HG02943 (cell line): ENCODE results near the gene FGD6.
"Not testable (repeated sequence)": the region's sequence is repeated elsewhere in the genome, so short reads cannot be mapped to it uniquely, and the experiment has no call there.

Experiments
- ATAC-seq: cut with Tn5 transposase; IDR thresholded peaks from one replicate; pipeline ENCODE4 v1.9.1; 2021; ENCODE audit warnings: mild to moderate bottlenecking, low read depth, moderate library complexity; ENCODE audit not compliant: unreplicated experiment

The FGD6 gene

GRCh38 chr12:95100264-95101190 is 116.7 kb downstream of the FGD6 start:
- ATAC-seq: no peak

DNA sequence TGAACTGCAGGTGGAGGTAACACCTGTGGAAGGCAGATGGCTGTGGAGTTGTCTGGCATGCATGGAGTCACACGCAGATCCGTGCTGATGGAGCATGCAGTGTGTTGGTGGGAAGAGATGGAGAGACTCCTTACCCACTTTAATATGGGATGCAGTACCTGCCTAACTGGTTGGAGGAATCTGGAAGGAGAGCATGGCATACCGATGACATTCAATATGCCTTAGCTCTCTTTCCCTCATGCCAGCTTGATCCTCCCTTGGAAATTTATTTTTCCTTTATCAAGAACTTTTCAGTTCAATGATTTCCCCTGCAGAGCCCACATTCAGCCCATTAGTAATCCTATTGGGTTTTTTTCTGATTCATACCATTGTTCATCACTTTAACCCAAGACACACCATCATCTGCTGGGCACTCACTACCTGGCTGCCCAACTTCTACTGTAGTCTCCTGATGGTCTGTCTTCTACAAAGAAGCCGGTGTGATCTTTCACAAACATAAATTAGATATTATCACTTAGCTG is 117.9 kb downstream of the FGD6 start:
- no peak for ATAC-seq

DNA sequence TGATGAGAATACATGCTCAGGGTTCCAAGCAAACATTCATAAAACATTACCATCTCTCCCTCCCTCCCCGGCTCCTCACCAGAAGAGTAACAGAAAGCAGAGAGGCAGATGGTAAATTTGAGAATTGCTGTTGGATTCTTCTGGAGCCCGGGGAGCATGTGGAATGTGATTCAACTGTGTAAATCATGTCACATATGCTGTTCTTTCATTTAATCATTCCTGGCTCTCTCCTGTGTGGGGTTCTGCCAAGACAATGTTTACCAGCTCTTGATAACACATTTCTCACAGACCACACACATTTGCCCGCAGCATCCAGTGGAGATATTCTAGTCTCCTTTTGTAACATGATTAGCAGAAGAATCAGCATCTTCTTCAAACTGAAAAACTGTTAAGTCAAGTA is 120.4 kb downstream of the FGD6 start:
- no peak for ATAC-seq

DNA sequence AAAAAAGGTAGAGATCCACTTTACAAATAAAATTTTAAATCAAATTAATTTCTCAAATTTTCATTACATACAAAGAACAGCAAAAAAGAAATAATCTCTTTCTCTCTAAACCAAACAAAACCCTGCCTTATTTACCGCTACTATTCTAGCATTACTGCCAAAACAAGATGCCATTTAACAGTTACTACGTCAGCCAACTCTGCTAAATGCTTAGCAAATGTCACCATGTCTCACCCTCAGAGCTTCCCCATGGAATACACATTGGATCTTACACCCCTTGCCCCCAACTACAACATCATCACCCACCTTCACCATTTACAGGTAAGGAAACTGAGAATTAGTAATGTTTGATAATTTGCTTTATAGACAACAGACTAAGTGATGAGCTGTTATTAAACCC is 120.9 kb downstream of the FGD6 start:
- ATAC-seq: no peak

GRCh38 chr12:95095866-95096265 is 121.4 kb downstream of the FGD6 start:
- ATAC-seq: not testable (repeated sequence)

DNA sequence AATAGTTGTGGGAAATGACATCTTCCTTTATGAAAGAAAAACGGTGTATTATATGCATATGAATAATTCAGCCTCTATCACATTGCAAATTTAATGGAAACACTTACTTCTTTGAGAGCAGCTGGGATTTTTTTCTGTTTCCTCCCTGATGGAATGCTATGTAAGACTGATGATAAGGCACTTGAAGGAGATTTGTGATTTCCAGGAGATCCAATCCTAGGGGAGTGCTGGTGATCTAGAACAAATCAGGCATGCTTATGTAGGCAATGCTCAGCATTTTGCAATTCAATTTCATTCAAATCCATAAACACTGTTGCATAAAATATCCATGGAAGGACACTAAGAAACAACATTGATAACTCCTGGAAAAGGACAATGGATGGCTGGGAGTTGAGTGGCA is 127.8 kb downstream of the FGD6 start:
- ATAC-seq: no peak

- no peak for ATAC-seq
Measured at GRCh38 chr12:95088379-95088778, 128.9 kb downstream of the FGD6 start.

DNA sequence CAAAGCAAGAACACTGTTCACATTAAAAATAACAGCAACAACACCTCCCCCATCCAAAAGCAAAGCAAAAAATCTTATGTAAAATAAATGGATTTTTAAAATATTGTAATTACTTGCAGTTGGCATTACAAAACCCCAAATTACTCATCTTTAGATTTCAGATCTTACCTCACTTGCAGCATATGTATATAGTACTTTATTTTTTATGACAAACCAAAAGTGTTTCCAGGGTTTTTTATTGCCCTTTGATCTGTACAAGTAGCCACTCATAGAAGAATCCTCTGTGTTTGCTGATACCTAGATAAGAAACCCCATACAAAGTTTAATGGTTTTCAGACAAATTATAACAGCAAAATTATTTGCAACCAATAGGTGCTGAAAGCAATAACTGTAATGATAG is 131.7 kb downstream of the FGD6 start:
- no peak for ATAC-seq

GRCh38 chr12:95083938-95084337 is 133.3 kb downstream of the FGD6 start:
- no peak for ATAC-seq

DNA sequence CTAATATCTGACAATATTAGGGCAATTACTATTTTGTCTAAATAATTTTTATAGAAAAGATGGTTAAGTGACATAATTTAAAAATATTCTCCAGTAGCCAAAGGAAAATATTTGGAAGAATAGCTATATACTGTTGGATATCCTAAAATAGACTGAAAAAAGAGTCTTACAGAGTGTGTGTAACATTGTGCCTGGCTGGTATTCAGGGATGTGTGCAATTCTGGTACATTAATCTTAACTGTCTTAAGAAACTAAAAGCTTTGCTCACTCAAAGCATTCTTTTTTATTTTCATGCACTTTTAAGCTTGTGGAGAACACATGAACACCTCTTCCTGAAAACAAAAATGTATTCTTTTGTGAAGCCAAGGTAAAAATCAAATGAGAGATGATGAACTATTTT is 133.8 kb downstream of the FGD6 start:
- no peak for ATAC-seq

- ATAC-seq: no peak
Measured at GRCh38 chr12:95077341-95077740, 139.9 kb downstream of the FGD6 start.

GRCh38 chr12:95074766-95075165 is 142.5 kb downstream of the FGD6 start:
- ATAC-seq: no peak

- ATAC-seq: no peak
Measured at GRCh38 chr12:95073698-95074520, 143.4 kb downstream of the FGD6 start.

DNA sequence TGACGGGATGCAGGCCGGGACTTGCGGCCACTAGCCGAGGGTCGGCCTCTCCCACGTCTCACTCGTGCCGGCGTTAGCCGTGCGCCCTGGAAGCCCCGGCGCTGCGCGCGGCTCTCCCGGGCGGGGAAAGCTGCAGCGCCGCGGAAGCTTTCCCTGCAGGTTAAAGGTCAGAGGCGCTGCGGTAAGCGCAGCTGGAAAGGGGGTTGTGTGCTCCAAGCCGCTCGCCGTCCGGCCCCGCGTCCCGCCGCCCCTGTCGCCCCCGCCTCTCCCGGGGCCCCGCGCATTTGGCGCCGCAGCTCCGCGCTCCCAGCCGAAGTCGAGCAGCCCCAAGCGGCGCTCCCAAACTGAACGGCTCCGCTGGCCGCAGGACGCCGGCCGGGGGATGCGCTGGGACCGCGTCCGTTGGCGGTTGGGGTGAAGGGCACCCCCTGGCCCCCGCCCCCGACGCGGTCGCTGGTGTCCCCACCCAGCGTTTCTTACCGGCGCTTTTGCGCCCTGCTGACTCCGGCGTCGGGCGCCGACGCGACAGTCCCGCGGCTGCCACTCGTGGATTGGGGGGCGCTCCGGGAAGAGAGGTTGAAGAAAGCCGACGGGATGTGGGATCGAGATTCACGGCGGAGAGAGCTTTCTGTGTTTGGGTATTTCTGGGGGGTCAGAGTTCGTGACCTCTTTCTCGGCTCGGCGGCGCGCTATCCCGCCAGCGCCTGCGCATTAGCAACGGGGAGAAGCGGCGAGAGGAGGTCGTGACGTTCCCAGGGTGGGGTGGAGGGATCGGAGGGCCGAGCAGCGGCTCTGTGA is 144.2 kb downstream of the FGD6 start, which contains the start of gene NR2C1:
Gene NR2C1, minus strand, starts transcription at position 719 of the 798 bp plus-strand sequence. CDS start 6,234 bp downstream, outside the sequence.
- peak; percentile 95 for ATAC-seq

- ATAC-seq: no peak
Measured at GRCh38 chr12:95070378-95070777, 146.9 kb downstream of the FGD6 start.

DNA sequence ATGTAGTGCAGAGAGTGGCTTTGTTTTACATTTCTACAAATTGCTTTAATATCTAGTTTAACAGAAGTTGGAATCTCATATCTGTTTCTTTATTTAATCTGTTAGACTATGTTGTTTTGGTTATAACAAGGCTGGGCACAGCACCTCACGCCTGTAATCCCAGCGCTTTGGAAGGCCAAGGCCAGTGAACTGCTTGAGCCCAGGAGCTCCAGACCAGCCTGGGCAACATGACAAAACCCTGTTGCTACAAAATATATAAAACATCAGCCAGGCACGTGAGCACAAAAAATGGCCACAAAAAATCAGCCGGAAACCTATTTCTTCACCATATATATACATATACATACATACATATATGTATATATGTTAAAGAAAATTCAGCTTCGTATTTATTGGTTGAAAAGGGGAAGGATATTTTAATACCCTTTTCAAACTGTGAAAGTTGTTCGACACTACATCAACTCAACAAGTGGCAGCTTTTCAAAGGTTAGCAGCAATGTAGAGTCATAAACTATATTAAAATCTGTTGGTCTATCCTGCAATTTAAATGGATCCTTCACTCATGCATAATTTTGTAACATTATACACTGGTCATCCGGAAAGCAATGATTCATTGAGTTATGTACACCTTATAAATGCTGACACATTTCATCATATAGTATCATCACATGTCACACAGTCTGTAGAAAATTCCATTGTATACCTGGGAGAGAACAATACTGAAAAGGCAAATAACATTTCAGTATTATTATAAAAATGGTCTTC is 151.0 kb downstream of the FGD6 start:
- ATAC-seq: no peak

- no peak for ATAC-seq
Measured at GRCh38 chr12:95060951-95061350, 156.3 kb downstream of the FGD6 start.

- no peak for ATAC-seq
Measured at GRCh38 chr12:95059984-95060383, 157.3 kb downstream of the FGD6 start.

DNA sequence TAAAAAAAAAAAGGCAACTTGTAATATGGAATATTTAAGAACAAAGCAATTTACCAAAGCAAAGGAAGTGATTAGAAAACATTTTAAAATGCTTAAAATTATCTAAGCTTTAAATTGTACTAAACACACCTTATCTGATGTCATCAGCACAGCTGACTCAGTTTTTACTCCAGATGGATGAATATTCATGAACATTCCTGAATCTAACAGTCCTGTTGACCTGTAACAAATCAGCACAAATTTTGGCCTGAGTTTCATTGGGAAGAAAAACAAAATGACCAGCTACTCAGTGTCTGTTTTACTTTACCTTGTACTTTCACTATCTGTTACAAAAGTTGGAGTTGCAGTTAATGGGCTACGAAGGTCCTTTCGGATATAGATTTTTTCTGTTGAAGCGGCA is 159.8 kb downstream of the FGD6 start:
- no peak for ATAC-seq

- ATAC-seq: no peak
Measured at GRCh38 chr12:95055057-95055456, 162.2 kb downstream of the FGD6 start.
